Measurements from ENCODE around the gene TUT7.

The TUT7 gene

DNA sequence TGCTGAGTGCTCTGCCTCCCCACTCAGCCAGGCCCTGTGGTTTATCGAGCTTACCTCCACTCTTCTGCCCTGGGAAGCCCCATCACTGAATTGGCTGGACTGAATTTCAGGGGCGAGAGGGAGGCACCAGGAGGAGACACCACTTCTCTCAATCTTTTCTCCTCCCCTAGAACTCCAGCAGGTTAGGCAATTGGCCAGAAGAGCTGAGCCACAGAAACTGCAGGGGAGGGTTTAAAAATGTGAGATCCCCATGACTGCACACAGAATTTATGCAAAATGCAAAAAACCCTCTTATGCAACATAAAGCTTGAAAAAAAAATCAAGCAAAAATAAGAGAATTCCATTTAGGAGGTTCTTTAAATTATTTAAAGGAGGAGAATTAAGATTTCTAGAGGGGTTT is 29.9 kb downstream of the TUT7 start:
- Histone ChIP-seq H3K9me3 (ENCODE audit: insufficient read depth, low read length) (no peaks in the 10 kb centered on the region), H3K27ac (ENCODE audit: low read depth, low read length) (no peak overlapping the region), H3K79me2 (ENCODE audit: insufficient read depth, low read length) (no peaks in the 10 kb centered on the region), H2AFZ (ENCODE audit: low read depth, low read length, severe bottlenecking) (no peak overlapping the region), H4K20me1 (ENCODE audit: low read depth, low read length) (no peaks in the 10 kb centered on the region), H3K4me3 (ENCODE audit: insufficient read depth, low read length, poor library complexity, severe bottlenecking) (no peak overlapping the region), H3K27me3 (ENCODE audit: low read length) (no peaks in the 10 kb centered on the region), H3F3A (ENCODE audit: insufficient read depth) (0 out of 2 replicates have a peak, but pooled peaks cover 5% of the 10 kb centered on the region), H3K9ac (ENCODE audit: low read length) (no peak overlapping the region), H3K9me2 (replicated peaks; ENCODE audit: insufficient read depth, low read length) (no peaks in the 10 kb centered on the region), H3K36me3 (ENCODE audit: low read length) (peaks cover 57% of the 10 kb centered on the region), H3K4me2 (ENCODE audit: low read depth, low read length, poor library complexity, severe bottlenecking) (no peak overlapping the region)
- no peak for TF ChIP-seq EZH2phosphoT487 (conservative IDR thresholded peaks at IDR 0.05; ENCODE audit: low read length)
- TF ChIP-seq CTCF (IDR thresholded peaks at IDR 0.05; ENCODE audit: insufficient read depth, low read length, poor library complexity, severe bottlenecking) = no peak

DNA sequence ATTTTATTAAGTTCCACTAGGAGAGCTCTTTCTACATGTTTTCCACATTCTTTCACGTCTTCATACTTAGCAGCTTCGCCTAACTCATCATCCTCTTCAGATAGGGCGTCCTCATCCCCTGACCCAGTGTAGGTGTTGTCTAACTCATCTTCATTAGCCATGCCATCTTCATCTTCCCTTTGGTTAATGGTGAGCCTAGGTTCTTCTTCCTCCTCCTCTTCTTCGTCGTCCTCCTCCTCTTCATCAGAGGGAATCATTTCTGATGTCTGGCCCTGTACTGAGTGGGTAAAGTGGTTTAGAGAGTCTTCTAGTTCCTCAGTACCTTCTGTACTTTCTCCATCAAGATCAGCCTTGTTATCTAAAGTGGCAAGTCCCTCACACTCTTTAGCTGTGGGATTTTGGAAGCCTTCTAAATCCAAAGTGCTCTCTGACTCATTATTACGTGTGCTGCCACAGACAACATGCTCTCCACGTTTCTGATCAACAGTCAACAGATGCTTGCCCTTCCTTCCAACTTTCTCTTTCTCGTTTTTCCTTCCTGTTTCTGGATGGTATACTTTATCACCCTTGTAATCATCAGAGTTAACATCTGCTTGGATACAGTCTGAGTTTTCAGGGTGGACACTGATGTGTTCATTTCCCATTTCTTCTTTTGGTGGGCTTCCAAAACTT is 31.1 kb downstream of the TUT7 start:
- Histone ChIP-seq H3K36me3 (ENCODE audit: low read length) (peaks cover 61% of the 10 kb centered on the region), H4K20me1 (ENCODE audit: low read depth, low read length) (no peaks in the 10 kb centered on the region), H2AFZ (ENCODE audit: low read depth, low read length, severe bottlenecking) (no peak overlapping the region), H3K27me3 (ENCODE audit: low read length) (no peaks in the 10 kb centered on the region), H3K79me2 (ENCODE audit: insufficient read depth, low read length) (no peaks in the 10 kb centered on the region), H3K9ac (ENCODE audit: low read length) (no peak overlapping the region), H3K27ac (ENCODE audit: low read depth, low read length) (no peak overlapping the region), H3K4me2 (ENCODE audit: low read depth, low read length, poor library complexity, severe bottlenecking) (no peak overlapping the region), H3F3A (ENCODE audit: insufficient read depth) (0 out of 2 replicates have a peak, but pooled peaks cover 5% of the 10 kb centered on the region), H3K4me3 (ENCODE audit: insufficient read depth, low read length, poor library complexity, severe bottlenecking) (no peak overlapping the region), H3K9me3 (ENCODE audit: insufficient read depth, low read length) (no peaks in the 10 kb centered on the region), H3K9me2 (replicated peaks; ENCODE audit: insufficient read depth, low read length) (no peaks in the 10 kb centered on the region)
- TF ChIP-seq CTCF (IDR thresholded peaks at IDR 0.05; ENCODE audit: insufficient read depth, low read length, poor library complexity, severe bottlenecking) (no peak), EZH2phosphoT487 (conservative IDR thresholded peaks at IDR 0.05; ENCODE audit: low read length) (no peak)

- Histone ChIP-seq H2AFZ (ENCODE audit: low read depth, low read length, severe bottlenecking) (no peak overlapping the region), H3K4me2 (ENCODE audit: low read depth, low read length, poor library complexity, severe bottlenecking) (no peak overlapping the region), H3K27ac (ENCODE audit: low read depth, low read length) (no peak overlapping the region), H3K4me3 (ENCODE audit: insufficient read depth, low read length, poor library complexity, severe bottlenecking) (no peak overlapping the region), H3K9me2 (replicated peaks; ENCODE audit: insufficient read depth, low read length) (no peaks in the 10 kb centered on the region), H3F3A (ENCODE audit: insufficient read depth) (0 out of 2 replicates have a peak, but pooled peaks cover 5% of the 10 kb centered on the region), H3K79me2 (ENCODE audit: insufficient read depth, low read length) (no peaks in the 10 kb centered on the region), H3K9me3 (ENCODE audit: insufficient read depth, low read length) (no peaks in the 10 kb centered on the region), H3K36me3 (ENCODE audit: low read length) (peaks cover 69% of the 10 kb centered on the region), H4K20me1 (ENCODE audit: low read depth, low read length) (no peaks in the 10 kb centered on the region), H3K27me3 (ENCODE audit: low read length) (no peaks in the 10 kb centered on the region), H3K9ac (ENCODE audit: low read length) (no peak overlapping the region)
- TF ChIP-seq EZH2phosphoT487 (conservative IDR thresholded peaks at IDR 0.05; ENCODE audit: low read length) = no peak
- no peak for TF ChIP-seq CTCF (IDR thresholded peaks at IDR 0.05; ENCODE audit: insufficient read depth, low read length, poor library complexity, severe bottlenecking)
These were observed 32.8 kb downstream of the TUT7 start for GRCh38 chr9:86321373-86321772.

Data from SU-DHL-6 (cell line).